H9 (cell line): ENCODE results near the gene KLF15. TPM values are rescaled to one million over a fixed set of nuclear protein-coding genes. Genes with fewer than 3 reads are reported as not detected.

ENCODE experiments used
- DNase-seq: peaks from one replicate; pipeline ENCODE4 v3.0.0-alpha.2; 2017
- H2AFZ ChIP-seq: one replicate; pipeline ENCODE4 v1.6.1; 2013; ENCODE audit warnings: mild to moderate bottlenecking, low read length, control low read depth, moderate library complexity
- H2AK5ac ChIP-seq: 2 replicates; pipeline ENCODE4 v1.6.1; 2013; ENCODE audit warnings: low read length, control low read depth, mixed read lengths; ENCODE audit not compliant: insufficient read length
- H2BK120ac ChIP-seq: one replicate; pipeline ENCODE4 v1.6.1; 2013; ENCODE audit warnings: low read depth, mild to moderate bottlenecking, low read length, control low read depth, inconsistent platforms; ENCODE audit not compliant: poor library complexity, severe bottlenecking
- H2BK12ac ChIP-seq: 2 replicates; pipeline ENCODE4 v1.6.1; 2013; ENCODE audit warnings: low read length, control low read depth, mixed read lengths, low read depth; ENCODE audit not compliant: insufficient read length
- H2BK15ac ChIP-seq: 2 replicates; pipeline ENCODE4 v1.6.1; 2013; ENCODE audit warnings: low read depth, low read length, control low read depth
- H2BK20ac ChIP-seq: one replicate; pipeline ENCODE4 v1.6.1; 2013; ENCODE audit warnings: low read depth, mild to moderate bottlenecking, low read length, control low read depth, inconsistent platforms; ENCODE audit not compliant: poor library complexity, severe bottlenecking
- H2BK5ac ChIP-seq: 2 replicates; pipeline ENCODE4 v1.6.1; 2013; ENCODE audit warnings: low read length, control low read depth, mixed read lengths; ENCODE audit not compliant: insufficient read length
- H3K14ac ChIP-seq: 2 replicates; pipeline ENCODE4 v1.6.1; 2013; ENCODE audit warnings: low read length, control low read depth; ENCODE audit not compliant: insufficient read depth
- H3K18ac ChIP-seq: 2 replicates; pipeline ENCODE4 v1.6.1; 2013; ENCODE audit warnings: low read depth, mild to moderate bottlenecking, mixed read lengths, low read length, control low read depth; ENCODE audit not compliant: insufficient read length
- H3K23ac ChIP-seq: 2 replicates; pipeline ENCODE4 v1.6.1; 2013; ENCODE audit warnings: low read length, control low read depth, mixed read lengths, low read depth; ENCODE audit not compliant: insufficient read length
- H3K23me2 ChIP-seq: 2 replicates; pipeline ENCODE4 v1.6.1; 2013; ENCODE audit warnings: low read depth, mild to moderate bottlenecking, mixed read lengths, low read length, control low read depth; ENCODE audit not compliant: insufficient read length, poor library complexity, severe bottlenecking
- H3K27ac ChIP-seq: 2 replicates; pipeline ENCODE4 v1.5.1; 2013; ENCODE audit warnings: low read length, control low read depth, mixed read lengths, low read depth; ENCODE audit not compliant: insufficient read length
- H3K27me3 ChIP-seq: 2 replicates; pipeline ENCODE4 v1.6.1; 2013; ENCODE audit warnings: low read length, control low read depth, inconsistent platforms; ENCODE audit not compliant: insufficient read depth
- H3K4ac ChIP-seq: 2 replicates; pipeline ENCODE4 v1.6.1; 2013; ENCODE audit warnings: low read depth, mild to moderate bottlenecking, control low read depth, inconsistent platforms, low read length, moderate library complexity
- H3K4me1 ChIP-seq: 2 replicates; pipeline ENCODE4 v1.6.1; 2013; ENCODE audit warnings: low read length, control low read depth, inconsistent platforms; ENCODE audit not compliant: insufficient read depth
- H3K4me2 ChIP-seq: 2 replicates; pipeline ENCODE4 v1.6.1; 2013; ENCODE audit warnings: low read length, control low read depth, mixed read lengths; ENCODE audit not compliant: insufficient read length, insufficient read depth
- H3K56ac ChIP-seq: 2 replicates; pipeline ENCODE4 v1.6.1; 2013; ENCODE audit warnings: low read depth, mild to moderate bottlenecking, mixed read lengths, low read length, control low read depth; ENCODE audit not compliant: insufficient read length
- H3K79me1 ChIP-seq: 2 replicates; pipeline ENCODE4 v1.6.1; 2013; ENCODE audit warnings: low read depth, mild to moderate bottlenecking, moderate library complexity, low read length, control low read depth, inconsistent platforms; ENCODE audit not compliant: insufficient read depth, poor library complexity, severe bottlenecking
- H3K79me2 ChIP-seq: 2 replicates; pipeline ENCODE4 v1.6.1; 2013; ENCODE audit warnings: low read length, control low read depth, inconsistent platforms; ENCODE audit not compliant: insufficient read depth
- H3K9ac ChIP-seq: 2 replicates; pipeline ENCODE4 v1.6.1; 2013; ENCODE audit warnings: low read length, control low read depth, mixed read lengths; ENCODE audit not compliant: insufficient read length; ENCODE audit errors: extremely low read depth
- H3K9me3 ChIP-seq: one replicate; pipeline ENCODE4 v1.6.1; 2013; ENCODE audit warnings: low read depth, low read length, inconsistent platforms; ENCODE audit not compliant: control insufficient read depth
- H3T11ph ChIP-seq: one replicate; pipeline ENCODE4 v1.6.1; 2013; ENCODE audit warnings: mild to moderate bottlenecking, low read length, control low read depth, inconsistent platforms
- H4K20me1 ChIP-seq: one replicate; pipeline ENCODE4 v1.6.1; 2013; ENCODE audit not compliant: control insufficient read depth, insufficient read length, insufficient read depth
- H4K5ac ChIP-seq: 2 replicates; pipeline ENCODE4 v1.6.1; 2013; ENCODE audit warnings: low read depth, mild to moderate bottlenecking, mixed read lengths, low read length, control low read depth; ENCODE audit not compliant: insufficient read length
- H4K8ac ChIP-seq: replicated peaks from 2 replicates; pipeline ENCODE4 v1.6.1; 2013; ENCODE audit warnings: low read length, control low read depth, mixed read lengths, low read depth; ENCODE audit not compliant: insufficient read length
- H4K91ac ChIP-seq: 2 replicates; pipeline ENCODE4 v1.6.1; 2013; ENCODE audit warnings: low read depth, mild to moderate bottlenecking, moderate library complexity, mixed read lengths, low read length, control low read depth; ENCODE audit not compliant: insufficient read length
- H3K27ac Mint-ChIP-seq, 3 experiments: 2 replicates in 2 of 3; 3 replicates in 1 of 3; pipeline ENCODE4 v1.8.0; 2020 to 2021; ENCODE audit warnings: mixed read lengths in 3 of 3, mild to moderate bottlenecking in 1 of 3, moderate library complexity in 1 of 3
- H3K27me3 Mint-ChIP-seq: 2 replicates; pipeline ENCODE4 v1.8.0; 2021; ENCODE audit warnings: low read depth, mild to moderate bottlenecking, moderate library complexity, mixed read lengths
- H3K36me3 Mint-ChIP-seq, 3 experiments: 2 replicates in 2 of 3; 3 replicates in 1 of 3; pipeline ENCODE4 v1.8.0; 2020 to 2021; ENCODE audit warnings: low read depth in 3 of 3, mixed read lengths in 3 of 3; ENCODE audit not compliant: insufficient read depth in 1 of 3
- H3K4me1 Mint-ChIP-seq, 2 experiments: 2 replicates each; pipeline ENCODE4 v1.8.0; 2020; ENCODE audit warnings: mixed read lengths in 2 of 2
- H3K4me3 Mint-ChIP-seq, 2 experiments: 2 replicates in 1 of 2; 3 replicates in 1 of 2; pipeline ENCODE4 v1.8.0; 2020 to 2021; ENCODE audit warnings: mild to moderate bottlenecking in 2 of 2, mixed read lengths in 2 of 2, moderate library complexity in 1 of 2
- H3K9me3 Mint-ChIP-seq, 2 experiments: 2 replicates in 1 of 2; 3 replicates in 1 of 2; pipeline ENCODE4 v1.8.0; 2020; ENCODE audit warnings: mild to moderate bottlenecking in 2 of 2, mixed read lengths in 2 of 2, moderate library complexity in 1 of 2
- total RNA-seq: library from RNA; stranded (reverse); gene quantifications from 2 replicates; pipeline ENCODE4 v1.2.1, GENCODE V29; 2021
- TF ChIP-seq, protein P1 (sequence below): fragments of 200-600 bp; sonication (generic); conservative IDR thresholded peaks from 3 replicates; pipeline ENCODE4 v1.8.0; 2021; ENCODE audit warnings: antibody characterized with exemption, mild to moderate bottlenecking

Gene KLF15
- total RNA-seq, 1 experiment from 2014 or later = 10.8 TPM

DNA sequence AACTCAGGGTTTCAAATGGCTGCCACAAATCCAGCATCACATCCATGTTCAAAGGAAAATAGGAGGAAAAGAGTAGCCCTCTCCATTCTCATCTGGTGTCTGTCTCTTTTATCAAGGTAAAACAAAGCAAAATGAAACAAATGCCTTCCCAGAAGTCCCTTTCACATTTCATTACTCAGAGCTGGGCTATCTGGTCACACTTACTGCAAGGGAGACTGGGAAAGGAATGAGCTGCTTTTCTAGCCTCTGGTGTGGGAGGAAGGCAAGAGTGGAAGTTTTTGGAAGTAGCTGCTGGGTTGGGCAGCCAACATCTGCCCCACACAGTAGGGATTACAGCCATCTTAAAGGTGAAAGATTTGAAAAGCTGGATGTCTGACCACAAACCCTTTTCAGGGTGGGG lies 51.8 kb downstream of the KLF15 start:
- Histone ChIP-seq H3K4me1 (no peaks in the 10 kb centered on the region), H2AK5ac (no peak overlapping the region), H3K27me3 (no peaks in the 10 kb centered on the region), H4K8ac (no peak overlapping the region), H3K9me3 (no peaks in the 10 kb centered on the region), H3K56ac (no peak overlapping the region), H3K23ac (no peak overlapping the region), H3K23me2 (no peaks in the 10 kb centered on the region), H2AFZ (no peak overlapping the region), H3K79me2 (no peaks in the 10 kb centered on the region), H3K4me2 (no peak overlapping the region), H3T11ph (no peak overlapping the region), H3K4ac (no peak overlapping the region), H3K9ac (no peak overlapping the region), H3K27ac (no peak overlapping the region), H4K91ac (no peak overlapping the region), H3K14ac (no peak overlapping the region), H2BK15ac (no peak overlapping the region), H4K5ac (no peak overlapping the region), H2BK20ac (no peak overlapping the region), H2BK5ac (no peak overlapping the region), H2BK12ac (no peak overlapping the region), H3K18ac (no peak overlapping the region), H3K79me1 (no peaks in the 10 kb centered on the region), H2BK120ac (no peak overlapping the region), H4K20me1 (no peaks in the 10 kb centered on the region)
- Mint-ChIP-seq H3K27ac (no peak overlapping the region), H3K4me3 (no peak overlapping the region), H3K9me3 (peaks cover 22 to 30% of the 10 kb centered on the region in 2 experiments; a peak in 4 of 5 replicates), H3K27me3 (peaks cover 11% of the 10 kb centered on the region), H3K36me3 (peaks cover 0 to 5% (median 3%) of the 10 kb centered on the region in 3 experiments; a peak in 3 of 7 replicates), H3K4me1 (peaks cover 3 to 10% of the 10 kb centered on the region in 2 experiments; a peak in 3 of 4 replicates)
- TF ChIP-seq, protein P1, sequence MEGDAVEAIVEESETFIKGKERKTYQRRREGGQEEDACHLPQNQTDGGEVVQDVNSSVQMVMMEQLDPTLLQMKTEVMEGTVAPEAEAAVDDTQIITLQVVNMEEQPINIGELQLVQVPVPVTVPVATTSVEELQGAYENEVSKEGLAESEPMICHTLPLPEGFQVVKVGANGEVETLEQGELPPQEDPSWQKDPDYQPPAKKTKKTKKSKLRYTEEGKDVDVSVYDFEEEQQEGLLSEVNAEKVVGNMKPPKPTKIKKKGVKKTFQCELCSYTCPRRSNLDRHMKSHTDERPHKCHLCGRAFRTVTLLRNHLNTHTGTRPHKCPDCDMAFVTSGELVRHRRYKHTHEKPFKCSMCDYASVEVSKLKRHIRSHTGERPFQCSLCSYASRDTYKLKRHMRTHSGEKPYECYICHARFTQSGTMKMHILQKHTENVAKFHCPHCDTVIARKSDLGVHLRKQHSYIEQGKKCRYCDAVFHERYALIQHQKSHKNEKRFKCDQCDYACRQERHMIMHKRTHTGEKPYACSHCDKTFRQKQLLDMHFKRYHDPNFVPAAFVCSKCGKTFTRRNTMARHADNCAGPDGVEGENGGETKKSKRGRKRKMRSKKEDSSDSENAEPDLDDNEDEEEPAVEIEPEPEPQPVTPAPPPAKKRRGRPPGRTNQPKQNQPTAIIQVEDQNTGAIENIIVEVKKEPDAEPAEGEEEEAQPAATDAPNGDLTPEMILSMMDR = no peak
- no peak for DNase-seq
